ENCODE results near the gene PHF10. TPM values are rescaled to one million over a fixed set of nuclear protein-coding genes. Genes with fewer than 3 reads are reported as not detected.

Gene PHF10
- total and polyA plus RNA-seq, 8 donors, result 33.5 to 122 (median 106) TPM

DNA sequence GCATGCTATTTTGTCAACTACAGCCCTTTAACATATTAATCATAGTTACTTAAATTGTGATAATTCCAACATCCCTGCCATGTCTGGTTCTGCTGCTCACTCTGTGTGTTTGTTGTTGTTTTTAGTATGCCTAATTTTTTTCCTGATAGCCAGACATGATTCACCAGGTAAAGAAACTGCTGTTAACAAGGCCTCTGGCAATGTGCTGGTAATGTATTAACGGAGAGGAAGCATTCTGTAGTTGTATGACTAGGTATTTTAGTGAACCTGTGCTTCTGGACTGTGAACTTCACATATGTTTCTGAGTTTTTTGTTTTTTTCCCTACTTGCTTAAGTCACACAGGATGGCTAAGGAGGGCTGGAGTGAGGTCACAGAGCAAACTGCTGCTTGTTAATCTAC, 22.3 kb upstream of the PHF10 start:
- H3K4me3 ChIP-seq, result no peak overlapping the region
- H3K9me3 ChIP-seq, result peaks cover 0 to 4% of the 10 kb centered on the region in 2 donors
- no peaks in the 10 kb centered on the region for H3K36me3 ChIP-seq
- H3K27me3 ChIP-seq, result no peaks in the 10 kb centered on the region
- intact Hi-C loops (cut with DNase I), result no loop called here
- DNase-seq (no peak), ATAC-seq (no peak)
- H3K4me1 ChIP-seq, result peaks cover 0 to 14% of the 10 kb centered on the region in 2 donors
- H3K27ac ChIP-seq, result no peak overlapping the region
- TF ChIP-seq, protein P1, sequence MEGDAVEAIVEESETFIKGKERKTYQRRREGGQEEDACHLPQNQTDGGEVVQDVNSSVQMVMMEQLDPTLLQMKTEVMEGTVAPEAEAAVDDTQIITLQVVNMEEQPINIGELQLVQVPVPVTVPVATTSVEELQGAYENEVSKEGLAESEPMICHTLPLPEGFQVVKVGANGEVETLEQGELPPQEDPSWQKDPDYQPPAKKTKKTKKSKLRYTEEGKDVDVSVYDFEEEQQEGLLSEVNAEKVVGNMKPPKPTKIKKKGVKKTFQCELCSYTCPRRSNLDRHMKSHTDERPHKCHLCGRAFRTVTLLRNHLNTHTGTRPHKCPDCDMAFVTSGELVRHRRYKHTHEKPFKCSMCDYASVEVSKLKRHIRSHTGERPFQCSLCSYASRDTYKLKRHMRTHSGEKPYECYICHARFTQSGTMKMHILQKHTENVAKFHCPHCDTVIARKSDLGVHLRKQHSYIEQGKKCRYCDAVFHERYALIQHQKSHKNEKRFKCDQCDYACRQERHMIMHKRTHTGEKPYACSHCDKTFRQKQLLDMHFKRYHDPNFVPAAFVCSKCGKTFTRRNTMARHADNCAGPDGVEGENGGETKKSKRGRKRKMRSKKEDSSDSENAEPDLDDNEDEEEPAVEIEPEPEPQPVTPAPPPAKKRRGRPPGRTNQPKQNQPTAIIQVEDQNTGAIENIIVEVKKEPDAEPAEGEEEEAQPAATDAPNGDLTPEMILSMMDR (IDR thresholded peaks at IDR 0.05), result no peak

DNA sequence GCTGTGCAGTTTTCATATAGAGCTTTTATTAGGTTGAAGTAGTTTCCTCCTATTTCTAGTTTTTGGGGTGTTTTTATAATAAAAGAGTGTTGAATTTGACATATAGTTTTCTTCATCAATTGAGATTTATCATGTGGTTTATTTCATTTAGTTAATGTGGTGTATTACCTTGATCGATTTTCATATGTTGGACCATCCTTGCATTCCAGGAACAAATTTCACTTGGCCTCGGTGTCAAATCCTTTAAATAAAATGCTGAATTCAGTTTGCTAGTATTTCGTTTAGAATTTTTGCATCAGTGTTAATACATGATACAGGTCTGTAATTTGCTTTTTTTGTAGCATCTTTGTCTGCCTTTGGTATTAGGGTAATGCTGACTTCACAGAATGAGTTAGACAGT, 21.1 kb upstream of the PHF10 start:
- TF ChIP-seq, protein P1 (IDR thresholded peaks at IDR 0.05), result no peak
- peaks cover 0 to 8% of the 10 kb centered on the region in 2 donors for H3K4me1 ChIP-seq
- H3K27me3 ChIP-seq, result no peaks in the 10 kb centered on the region
- no peaks in the 10 kb centered on the region for H3K36me3 ChIP-seq
- H3K4me3 ChIP-seq, result no peak overlapping the region
- intact Hi-C loops (cut with DNase I), result no loop called here
- H3K9me3 ChIP-seq, result peaks cover 0 to 4% of the 10 kb centered on the region in 2 donors
- ATAC-seq (no peak), DNase-seq (no peak)
- no peak overlapping the region for H3K27ac ChIP-seq

GRCh38 chr6:169741344-169741743, 17.0 kb upstream of the PHF10 start:
- DNase-seq (no peak), ATAC-seq (no peak)
- TF ChIP-seq, protein P1 (IDR thresholded peaks at IDR 0.05), result no peak
- no peaks in the 10 kb centered on the region for H3K4me1 ChIP-seq
- intact Hi-C loops (cut with DNase I), result no loop called here
- no peak overlapping the region for H3K27ac ChIP-seq
- no peaks in the 10 kb centered on the region for H3K27me3 ChIP-seq
- no peaks in the 10 kb centered on the region for H3K36me3 ChIP-seq
- peaks cover 0 to 4% of the 10 kb centered on the region in 2 donors for H3K9me3 ChIP-seq
- H3K4me3 ChIP-seq, result no peak overlapping the region

- Histone ChIP-seq H3K27ac (no peak overlapping the region), H3K4me3 (no peak overlapping the region), H3K27me3 (no peaks in the 10 kb centered on the region), H3K9me3 (no peaks in the 10 kb centered on the region), H3K4me1 (no peaks in the 10 kb centered on the region), H3K36me3 (no peaks in the 10 kb centered on the region)
- TF ChIP-seq, protein P1 (IDR thresholded peaks at IDR 0.05), result no peak
- intact Hi-C loops (cut with DNase I), result no loop called here
- DNase-seq, result no peak
- no peak for ATAC-seq
These were observed 14.8 kb upstream of the PHF10 start for GRCh38 chr6:169738976-169739529.

- H3K36me3 ChIP-seq, result no peaks in the 10 kb centered on the region
- H3K4me1 ChIP-seq, result no peaks in the 10 kb centered on the region
- no peaks in the 10 kb centered on the region for H3K9me3 ChIP-seq
- intact Hi-C loops (cut with DNase I), result no loop called here
- TF ChIP-seq, protein P1 (IDR thresholded peaks at IDR 0.05), result no peak
- peak; percentile 56 for ATAC-seq
- H3K27ac ChIP-seq, result no peak overlapping the region
- no peak overlapping the region for H3K4me3 ChIP-seq
- no peaks in the 10 kb centered on the region for H3K27me3 ChIP-seq
- DNase-seq, result peak in 1 of 4 donors; percentile 25
These were observed 14.1 kb upstream of the PHF10 start for GRCh38 chr6:169738204-169738975.

Measured in left lung (tissue), 10 donors.